GM18526 (cell line): Measurements from ENCODE around the gene FBXO34.

Experiments used
- POLR2A ChIP-seq: IDR thresholded peaks from 3 replicates; pipeline ENCODE4 v1.6.1; 2011; ENCODE audit not compliant: insufficient read length; ENCODE audit errors: extremely low read depth

FBXO34 gene

DNA sequence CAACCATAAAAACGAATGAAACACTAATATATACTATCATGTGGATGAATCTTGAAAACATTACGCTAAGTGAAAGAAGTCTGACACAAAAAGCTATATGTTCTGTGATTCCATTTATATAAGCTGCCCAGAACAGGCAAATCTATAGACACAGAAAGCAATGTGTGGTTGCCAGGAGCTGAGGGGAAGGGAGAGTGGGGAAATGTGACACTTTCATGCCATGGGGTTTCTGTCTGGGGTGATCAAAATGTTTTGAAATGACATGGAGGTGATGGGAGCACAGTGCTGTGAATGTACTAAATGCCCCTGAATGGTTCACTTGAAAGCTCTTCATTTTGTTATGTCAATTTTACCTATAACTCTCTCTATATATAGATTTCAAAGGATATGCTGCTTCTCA, 110.3 kb downstream of the FBXO34 start:
- TF ChIP-seq POLR2A: no peak

DNA sequence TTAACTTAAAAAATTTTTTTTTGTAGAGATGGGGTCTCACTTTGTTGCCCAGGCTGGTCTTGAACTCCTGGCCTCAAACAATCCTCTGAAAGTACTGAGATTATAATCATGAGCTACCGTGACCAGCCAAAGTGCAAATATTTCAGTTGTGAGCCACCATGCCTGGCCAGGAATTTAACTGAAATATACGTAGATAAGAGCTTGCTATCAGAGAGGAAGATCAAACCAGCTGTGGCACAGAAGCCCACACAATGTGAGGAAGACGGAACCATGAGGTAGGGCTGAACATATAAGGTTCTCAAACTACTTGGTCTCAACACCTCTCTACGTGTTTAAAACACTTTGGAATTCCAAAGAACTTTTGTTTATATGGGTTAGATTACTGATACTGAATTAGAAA, 111.3 kb downstream of the FBXO34 start:
- TF ChIP-seq POLR2A: no peak

DNA sequence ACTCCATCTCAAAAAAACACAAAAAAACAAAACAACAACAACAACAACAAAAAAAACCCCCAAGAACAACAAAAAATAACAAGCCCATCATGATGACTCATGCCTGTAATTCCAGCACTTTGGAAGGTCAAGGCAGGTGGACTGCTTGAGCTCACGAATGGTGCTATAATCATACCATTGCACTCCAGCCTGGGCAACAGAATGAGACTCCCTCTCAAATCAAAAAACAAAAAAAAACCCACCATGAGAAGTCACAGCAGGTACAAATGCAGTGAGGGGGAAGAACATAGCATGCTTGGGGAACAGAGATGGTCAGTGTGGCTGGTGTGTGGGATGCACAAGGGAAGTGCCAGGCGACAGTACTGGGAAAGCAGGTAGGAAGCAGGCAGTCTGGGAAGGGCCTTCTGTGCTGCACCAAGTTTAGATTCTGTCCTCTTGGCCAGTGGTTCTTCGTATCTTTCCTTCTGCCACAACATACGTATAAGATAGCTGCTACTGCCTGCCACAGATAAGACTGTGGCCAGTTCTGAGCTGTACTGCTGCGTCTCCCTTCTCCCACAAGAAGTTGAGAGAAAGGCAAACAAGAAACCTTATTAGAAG, 112.4 kb downstream of the FBXO34 start:
- TF ChIP-seq POLR2A: no peak

DNA sequence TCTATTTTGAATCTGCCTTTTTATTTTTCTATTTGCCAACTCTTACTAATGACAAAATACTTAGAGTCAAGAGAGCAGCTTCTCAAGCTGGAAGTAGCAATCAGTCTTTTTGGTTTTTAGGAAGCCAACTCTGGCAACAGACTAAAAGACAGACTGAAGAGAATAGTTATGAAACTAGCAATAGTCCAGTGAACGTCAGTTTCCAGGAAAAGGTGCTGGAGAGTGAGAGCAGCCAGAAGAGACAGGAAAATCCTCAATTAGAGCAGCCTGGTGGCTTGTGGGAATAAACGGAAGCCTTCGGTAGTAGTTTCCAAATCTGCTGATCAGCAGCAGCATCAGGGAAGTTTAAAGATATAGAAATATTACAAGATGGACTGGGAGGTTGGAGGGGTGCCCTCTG, 113.3 kb downstream of the FBXO34 start:
- TF ChIP-seq POLR2A: no peak

DNA sequence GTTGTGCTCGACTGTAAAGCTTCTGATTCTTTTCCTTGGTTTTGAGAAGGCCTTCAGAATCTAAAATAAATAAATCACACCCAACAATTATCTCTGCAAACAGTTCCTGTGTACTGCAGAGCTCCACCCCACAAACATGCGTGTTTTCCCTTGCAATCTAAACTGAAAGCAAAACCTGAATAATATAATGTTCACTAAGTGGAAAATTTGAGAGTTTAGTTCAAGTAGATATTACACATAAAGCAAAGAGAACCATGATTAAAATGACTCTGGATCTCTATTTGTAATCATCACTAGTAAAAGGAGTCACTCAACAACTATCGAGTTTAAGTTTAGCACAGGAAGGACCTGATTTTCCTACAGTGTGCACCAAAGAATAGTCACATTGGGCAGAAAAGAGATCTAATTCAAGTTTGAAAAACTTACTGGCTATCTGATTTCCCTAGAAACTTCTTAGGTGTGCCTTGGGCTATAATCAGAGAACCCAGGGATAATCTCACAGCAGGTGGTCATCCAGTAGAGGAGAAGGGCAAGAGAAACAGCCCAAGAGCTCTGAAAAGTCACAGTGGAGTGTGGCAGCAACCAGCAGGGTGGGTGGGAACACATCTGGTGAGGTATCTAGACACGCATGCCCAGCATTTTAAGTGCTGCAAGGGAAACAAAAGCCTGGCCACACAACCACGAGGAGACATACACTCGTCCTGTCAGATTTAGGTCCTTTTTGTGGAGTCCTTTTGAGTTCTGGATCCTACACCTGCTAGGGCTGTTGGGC, 115.0 kb downstream of the FBXO34 start:
- no peak for TF ChIP-seq POLR2A

DNA sequence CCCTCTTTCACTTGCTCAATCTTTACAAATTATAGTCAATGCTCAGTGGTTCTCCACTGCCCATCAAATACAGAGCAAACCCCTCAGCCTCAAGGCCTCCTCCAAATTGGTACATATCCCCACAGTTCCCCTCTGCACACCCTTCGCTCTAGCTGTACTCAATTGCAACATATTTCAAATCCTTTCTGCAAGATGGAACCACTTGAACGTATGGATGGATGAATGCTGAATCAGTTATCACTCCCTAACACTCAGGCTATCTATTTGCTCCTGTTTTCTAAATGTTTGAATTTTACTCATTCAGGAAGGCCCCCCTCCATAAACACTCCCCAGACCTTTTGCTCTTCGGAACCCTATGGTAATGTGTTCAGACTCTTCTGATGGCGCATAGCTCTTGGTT, 115.9 kb downstream of the FBXO34 start:
- no peak for TF ChIP-seq POLR2A

DNA sequence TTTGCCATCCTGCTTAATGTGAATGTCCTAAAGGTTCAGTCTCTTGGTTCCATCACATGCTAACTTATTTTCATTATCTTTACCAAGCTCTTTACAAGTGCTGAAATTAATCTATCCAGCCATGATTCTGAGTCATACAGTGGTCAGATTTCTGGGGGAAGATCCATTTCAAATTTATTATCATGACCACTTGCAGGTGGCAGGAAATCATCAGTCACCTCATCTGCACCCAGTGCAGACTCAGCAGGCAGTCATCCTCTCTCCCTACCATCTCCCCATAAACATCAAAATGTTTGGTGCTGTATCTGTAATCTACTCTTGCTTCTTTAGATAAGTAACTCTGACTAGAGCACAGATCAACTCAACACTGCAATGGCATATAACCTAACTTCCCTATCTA, 116.9 kb downstream of the FBXO34 start:
- no peak for TF ChIP-seq POLR2A

DNA sequence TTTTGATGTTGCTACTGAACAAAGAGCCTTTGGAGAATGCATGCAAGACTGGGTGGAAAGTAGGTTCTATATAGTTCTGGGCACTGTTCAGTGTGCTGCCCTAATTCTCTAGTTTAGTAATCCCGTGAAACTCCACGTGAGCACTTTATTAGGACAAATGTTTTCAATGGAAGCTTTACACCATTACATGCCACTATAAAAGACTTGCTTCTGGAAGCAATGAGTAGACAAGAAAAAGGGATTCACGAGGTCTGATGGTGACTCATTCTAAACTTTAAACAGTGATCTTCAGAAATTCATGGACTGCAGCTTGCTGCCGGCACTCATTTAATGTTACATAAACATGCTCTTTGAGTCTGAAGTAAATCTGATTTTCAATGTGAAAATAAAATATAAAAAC, 118.1 kb downstream of the FBXO34 start:
- TF ChIP-seq POLR2A: no peak

DNA sequence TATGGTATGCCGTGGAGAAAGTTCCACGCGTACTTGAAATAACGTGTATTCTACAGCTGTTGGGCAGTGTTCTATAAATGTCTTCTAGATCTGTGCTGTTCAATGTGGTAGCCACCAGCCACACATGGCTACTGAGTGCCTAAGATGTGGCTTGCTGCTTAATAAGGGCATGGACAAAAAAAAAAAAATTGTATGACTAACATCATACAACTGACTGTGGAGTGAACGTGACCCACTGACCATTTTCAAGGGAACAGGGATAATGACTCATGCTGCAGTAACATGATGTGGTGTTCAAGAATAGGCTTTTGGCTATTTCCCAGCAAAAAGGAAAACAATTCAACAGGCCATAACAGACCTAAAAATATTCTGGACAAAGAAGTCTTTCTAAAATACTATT, 127.5 kb downstream of the FBXO34 start:
- no peak for TF ChIP-seq POLR2A

DNA sequence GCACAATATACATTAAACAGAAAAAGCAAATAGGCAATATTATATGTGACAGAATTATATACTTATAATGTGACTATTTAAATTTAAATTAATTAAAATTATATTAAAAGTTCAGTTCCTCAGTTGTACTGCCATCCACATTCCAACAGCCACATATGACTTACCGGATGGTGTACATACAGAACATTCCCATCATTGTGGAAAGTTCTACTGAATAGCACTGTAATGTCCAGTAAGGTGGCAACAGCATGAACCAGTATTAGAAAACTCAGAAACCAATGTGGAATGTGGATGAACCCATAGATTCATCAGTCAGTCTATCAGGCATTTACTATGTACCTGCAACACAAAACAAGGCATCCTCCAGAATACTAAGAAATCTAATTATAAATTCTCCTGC, 128.0 kb downstream of the FBXO34 start:
- TF ChIP-seq POLR2A: no peak

DNA sequence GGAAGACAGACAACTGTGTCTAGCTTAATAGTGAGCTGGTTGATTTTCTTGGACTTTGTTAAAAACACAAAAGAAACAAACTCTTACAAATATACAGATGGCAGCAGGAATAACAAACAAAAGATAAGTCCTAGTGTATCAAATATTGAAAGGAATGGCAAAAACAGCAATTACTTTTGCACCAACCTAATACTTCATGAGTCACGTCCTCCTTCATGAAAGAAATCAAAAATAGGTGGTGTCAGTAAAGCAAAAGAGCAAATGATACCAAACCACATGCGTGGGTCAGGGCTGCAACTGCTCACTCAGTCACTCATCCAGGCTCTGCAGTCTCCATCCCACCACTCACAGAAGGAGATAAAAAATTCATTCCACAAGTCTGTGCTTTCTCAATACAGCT, 128.6 kb downstream of the FBXO34 start:
- TF ChIP-seq POLR2A: no peak

DNA sequence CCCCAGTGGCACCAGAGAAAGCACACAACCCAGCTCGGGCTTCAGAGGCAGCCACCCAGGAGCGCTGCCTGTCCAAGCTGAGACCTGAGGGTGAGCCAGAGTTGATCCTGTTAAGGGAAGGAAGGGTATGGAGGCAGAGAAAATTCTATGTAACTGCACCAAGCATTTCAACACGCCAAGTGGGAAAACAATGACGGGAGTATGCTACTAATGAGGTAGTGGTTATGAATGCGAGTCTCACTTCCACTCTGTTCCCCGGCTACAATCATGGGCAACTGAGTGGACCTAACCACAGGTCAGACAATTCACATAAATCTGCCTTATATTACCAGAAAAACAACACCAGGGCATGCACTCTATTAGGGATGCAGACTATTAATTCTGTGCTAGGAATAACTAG, 130.5 kb downstream of the FBXO34 start:
- TF ChIP-seq POLR2A: no peak
